K562 (cell line): Measurements from ENCODE around the gene PITPNM1. TPM values are rescaled to one million over a fixed set of nuclear protein-coding genes. Genes with fewer than 3 reads are reported as not detected.

Source experiments
- DIDO1 ChIP-seq: fragments of 450-650 bp; IDR thresholded peaks from 2 replicates; pipeline ENCODE4 v1.6.1; 2016; ENCODE audit warnings: low read depth, missing biosample characterization, missing genetic modification characterization
- DNMT1 ChIP-seq: fragments of 450-650 bp; IDR thresholded peaks from 2 replicates; pipeline ENCODE4 v1.6.1; 2016; ENCODE audit warnings: antibody characterized with exemption, mild to moderate bottlenecking
- GTF2E2 ChIP-seq: fragments of 200-800 bp; sonication (Bioruptor generic); IDR thresholded peaks from 2 replicates; pipeline ENCODE4 v1.6.1; 2016; ENCODE audit warnings: missing genetic modification characterization, missing compliant biosample characterization
- HNRNPUL1 ChIP-seq: fragments of 200-400 bp; formaldehyde crosslinking; IDR thresholded peaks from 2 replicates; pipeline ENCODE4 v1.6.1; 2017; ENCODE audit warnings: low read length
- KAT8 ChIP-seq: fragments of 450-650 bp; IDR thresholded peaks from 2 replicates; pipeline ENCODE4 v1.6.1; 2016; ENCODE audit warnings: low read depth, mild to moderate bottlenecking
- KLF10 ChIP-seq: fragments of 250-450 bp; sonication (Bioruptor Pico); IDR thresholded peaks from 2 replicates; pipeline ENCODE4 v1.6.1; 2021; ENCODE audit warnings: matching md5 sums
- PHB2 ChIP-seq: fragments of 450-650 bp; IDR thresholded peaks from 2 replicates; pipeline ENCODE4 v1.6.1; 2017; ENCODE audit warnings: low read depth
- STAT5A ChIP-seq: IDR thresholded peaks from 2 replicates; pipeline ENCODE4 v1.6.1; 2012; ENCODE audit warnings: low read length, inconsistent platforms, borderline replicate concordance
- TOE1 ChIP-seq, 2 experiments: fragments of 450-650 bp in 1 of 2; sonication (generic) in 1 of 2; formaldehyde crosslinking in 1 of 2; IDR thresholded peaks; 2 replicates each; pipeline versions ENCODE4 v1.7.1 to v1.8.0; 2016 to 2022; ENCODE audit warnings: borderline replicate concordance in 2 of 2, mild to moderate bottlenecking in 2 of 2, antibody characterized with exemption in 1 of 2, inconsistent platforms in 1 of 2, low read depth in 1 of 2, missing genetic modification reagents in 1 of 2, moderate library complexity in 1 of 2
- WHSC1 ChIP-seq: IDR thresholded peaks from one replicate; pipeline ENCODE4 v1.6.1; 2012; ENCODE audit warnings: low read length, control low read depth, inconsistent platforms
- ZNF232 ChIP-seq: sonication (generic); formaldehyde crosslinking; IDR thresholded peaks from 2 replicates; pipeline ENCODE4 v1.8.0; 2022; ENCODE audit warnings: mild to moderate bottlenecking, missing genetic modification reagents
- ZNF57 ChIP-seq: fragments of 450-650 bp; formaldehyde crosslinking; IDR thresholded peaks from 2 replicates; pipeline ENCODE4 v1.4.0; 2020; ENCODE audit warnings: mild to moderate bottlenecking, moderate library complexity
- polyA plus RNA-seq, 8 experiments: library from polyadenylated mRNA; depleted of rRNA in 4 of 8; stranded (reverse) in 5 of 8; unstranded in 3 of 8; fragments of >200 nt; fragmentation: Nextera tagmentation in 2 of 8; fragmentation: Illumina TruSeq in 1 of 8; extraction: Ambion mirVana in 2 of 8; extraction: Trizol in 1 of 8; gene quantifications; 2 replicates each; pipeline versions ENCODE4 v1.2.1 to v1.2.3, GENCODE V29; 2011 to 2014; ENCODE audit warnings: inconsistent platforms in 1 of 8, missing spikeins in 1 of 8
- total RNA-seq, 7 experiments: library from RNA; depleted of rRNA in 6 of 7; stranded (reverse); fragments of >200 nt in 6 of 7; fragmentation: Illumina TruSeq in 2 of 7; extraction: Trizol in 2 of 7; gene quantifications; 2 replicates each; pipeline versions ENCODE4 v1.2.1 to v1.2.3, GENCODE V29; 2011 to 2021; ENCODE audit warnings: low replicate concordance in 1 of 7
- TF ChIP-seq, protein P1 (sequence below): fragments of 250-450 bp; sonication (Bioruptor Pico); IDR thresholded peaks from 2 replicates; pipeline ENCODE4 v1.5.0; 2022; ENCODE audit warnings: mild to moderate bottlenecking
- TF ChIP-seq, protein P2 (sequence below): fragments of 250-450 bp; sonication (Bioruptor Pico); IDR thresholded peaks from 2 replicates; pipeline ENCODE4 v1.5.0; 2021

Gene PITPNM1
- total and polyA plus RNA-seq, 9 of the 15 experiments (the other 6 are each of a cell fraction or from before 2014, with no cell fraction given): 0.11 to 53.7 (median 16.0) TPM

DNA sequence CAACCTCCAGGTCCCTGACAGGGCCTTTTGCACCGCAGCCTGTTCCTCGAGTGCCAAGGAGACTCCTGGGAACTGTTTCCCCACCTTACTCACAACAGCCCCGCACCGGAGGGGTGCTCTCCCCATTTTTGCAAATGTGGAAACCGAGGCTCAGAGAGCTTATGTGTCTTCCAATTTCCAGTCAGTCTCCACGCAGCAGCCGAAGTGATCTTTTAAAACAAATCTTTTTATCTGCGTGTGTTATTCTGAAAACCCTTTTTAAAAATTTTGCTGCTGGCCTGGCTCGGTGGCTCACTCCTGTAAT lies 35.7 kb downstream of the PITPNM1 start (continued):
- TF ChIP-seq TOE1 (IDR thresholded peaks at IDR 0.05; ENCODE audit: borderline replicate concordance) (no peak), TOE1 (CRISPR knock-in tag; IDR thresholded peaks at IDR 0.05; ENCODE audit: borderline replicate concordance, low read depth) (no peak), PHB2 (no peak), STAT5A (no peak), HNRNPUL1 (no peak), GTF2E2 (tag) (peak; percentile 50; the same call in 1 of the 2 replicates), DNMT1 (no peak), KLF10 (CRISPR knock-in tag) (no peak), DIDO1 (tag) (no peak), KAT8 (no peak), ZNF232 (CRISPR knock-in tag) (no peak), ZNF57 (CRISPR knock-in tag) (0 out of 2 replicates have a peak, but pooled peaks have one; percentile 62), WHSC1 (no peak)
- TF ChIP-seq, protein P1, sequence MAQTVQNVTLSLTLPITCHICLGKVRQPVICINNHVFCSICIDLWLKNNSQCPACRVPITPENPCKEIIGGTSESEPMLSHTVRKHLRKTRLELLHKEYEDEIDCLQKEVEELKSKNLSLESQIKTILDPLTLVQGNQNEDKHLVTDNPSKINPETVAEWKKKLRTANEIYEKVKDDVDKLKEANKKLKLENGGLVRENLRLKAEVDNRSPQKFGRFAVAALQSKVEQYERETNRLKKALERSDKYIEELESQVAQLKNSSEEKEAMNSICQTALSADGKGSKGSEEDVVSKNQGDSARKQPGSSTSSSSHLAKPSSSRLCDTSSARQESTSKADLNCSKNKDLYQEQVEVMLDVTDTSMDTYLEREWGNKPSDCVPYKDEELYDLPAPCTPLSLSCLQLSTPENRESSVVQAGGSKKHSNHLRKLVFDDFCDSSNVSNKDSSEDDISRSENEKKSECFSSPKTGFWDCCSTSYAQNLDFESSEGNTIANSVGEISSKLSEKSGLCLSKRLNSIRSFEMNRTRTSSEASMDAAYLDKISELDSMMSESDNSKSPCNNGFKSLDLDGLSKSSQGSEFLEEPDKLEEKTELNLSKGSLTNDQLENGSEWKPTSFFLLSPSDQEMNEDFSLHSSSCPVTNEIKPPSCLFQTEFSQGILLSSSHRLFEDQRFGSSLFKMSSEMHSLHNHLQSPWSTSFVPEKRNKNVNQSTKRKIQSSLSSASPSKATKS: no peak
- TF ChIP-seq, protein P2, sequence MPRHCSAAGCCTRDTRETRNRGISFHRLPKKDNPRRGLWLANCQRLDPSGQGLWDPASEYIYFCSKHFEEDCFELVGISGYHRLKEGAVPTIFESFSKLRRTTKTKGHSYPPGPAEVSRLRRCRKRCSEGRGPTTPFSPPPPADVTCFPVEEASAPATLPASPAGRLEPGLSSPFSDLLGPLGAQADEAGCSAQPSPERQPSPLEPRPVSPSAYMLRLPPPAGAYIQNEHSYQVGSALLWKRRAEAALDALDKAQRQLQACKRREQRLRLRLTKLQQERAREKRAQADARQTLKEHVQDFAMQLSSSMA (CRISPR knock-in tag): no peak
